Measurements from ENCODE around the gene ANO7. TPM values are rescaled to one million over a fixed set of nuclear protein-coding genes. Genes with fewer than 3 reads are reported as not detected.

ANO7 gene
- total RNA-seq, 1 experiment from 2014 or later = 0.76 TPM

DNA sequence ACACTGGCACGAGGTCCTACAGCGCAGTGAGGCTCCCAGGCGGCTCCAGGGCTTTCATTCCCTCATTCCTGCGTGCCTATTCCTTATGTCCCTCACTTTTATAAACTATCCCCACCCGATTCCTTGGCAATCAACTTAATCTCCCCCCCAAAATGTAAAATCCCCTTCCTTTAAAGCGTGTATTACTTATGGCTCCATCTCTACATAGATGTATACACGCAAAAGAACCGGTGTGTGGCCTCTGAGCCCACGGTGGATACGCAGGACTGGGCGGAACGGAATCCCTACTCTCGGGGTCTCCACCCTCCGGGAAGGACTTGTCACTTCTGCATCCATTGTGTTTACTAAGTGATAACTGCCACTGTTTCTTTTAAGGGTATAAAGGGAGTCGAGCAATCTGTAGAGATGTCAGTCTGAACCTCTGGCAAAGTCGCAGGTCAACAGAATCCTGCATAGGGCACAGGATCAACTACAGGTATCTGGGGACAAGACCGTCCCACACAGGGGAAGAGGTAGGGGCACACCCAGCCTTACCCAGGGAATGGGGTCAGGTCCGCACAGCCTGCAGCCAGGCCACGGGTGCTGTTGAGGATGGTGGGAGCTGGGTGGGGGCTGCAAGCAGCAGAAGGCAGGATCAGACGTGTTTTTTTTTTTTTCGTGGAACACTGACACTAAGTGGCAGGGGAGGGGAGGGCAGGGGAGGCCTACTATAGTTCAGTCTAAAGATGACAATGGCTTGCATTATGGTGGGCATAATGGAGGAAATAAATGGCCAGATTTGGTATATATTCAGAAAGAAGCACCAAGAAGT, 84.9 kb downstream of the ANO7 start:
- no peak for DNase-seq (ENCODE audit: low read depth)

DNA sequence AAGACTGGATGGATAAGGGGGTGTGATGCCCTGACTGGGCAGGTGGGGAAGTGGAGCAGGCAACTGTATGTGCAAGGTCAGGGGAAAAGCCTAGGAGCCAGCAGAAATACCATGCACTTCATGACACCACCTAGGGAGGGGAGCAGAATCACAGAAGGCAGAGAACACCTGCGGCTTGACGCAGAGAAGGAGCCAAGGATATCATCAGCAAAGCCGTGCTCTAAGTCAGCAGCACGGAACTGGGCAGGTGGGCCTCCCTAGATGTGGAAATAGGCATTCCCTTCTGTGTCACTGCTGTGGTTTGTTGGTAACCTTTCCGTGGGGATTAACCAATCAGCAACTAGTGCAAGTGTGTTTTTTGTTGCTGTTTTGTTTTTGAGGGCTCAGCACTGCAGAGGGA, 85.7 kb downstream of the ANO7 start:
- DNase-seq (ENCODE audit: low read depth) = no peak

Other genes starting within 250 kb of the ANO7 start
- 1.3 and 2.2 TPM in 2 replicates for gene SNED1, start 190.1 kb upstream of the ANO7 start, total RNA-seq (2014; rRNA removed; shearing (Covaris generic))
- gene MTERF4, start 86.4 kb upstream of the ANO7 start, total RNA-seq (2014; rRNA removed; shearing (Covaris generic)) = 9.0 and 12.3 TPM in 2 replicates
- gene PASK, start 39.2 kb upstream of the ANO7 start, total RNA-seq (2014; rRNA removed; shearing (Covaris generic)) = 5.8 and 9.6 TPM in 2 replicates
- gene PPP1R7, start 38.2 kb upstream of the ANO7 start, total RNA-seq (2014; rRNA removed; shearing (Covaris generic)) = 59.2 and 60.7 TPM in 2 replicates
- 233 and 426 TPM in 2 replicates for gene HDLBP, start 127.0 kb downstream of the ANO7 start, total RNA-seq (2014; rRNA removed; shearing (Covaris generic))
- 234 and 310 TPM in 2 replicates for gene SEPTIN2, start 127.2 kb downstream of the ANO7 start, total RNA-seq (2014; rRNA removed; shearing (Covaris generic))
- 12.8 and 17.0 TPM in 2 replicates for gene FARP2, start 167.6 kb downstream of the ANO7 start, total RNA-seq (2014; rRNA removed; shearing (Covaris generic))